OCI-LY1 (cell line): ENCODE data around the gene INPP5A.

Experiments
- H2AFZ ChIP-seq: fragments of 200-600 bp; sonication (generic), shearing (Covaris generic); 2 replicates; pipeline ENCODE4 v1.6.0; 2014; ENCODE audit warnings: antibody characterized with exemption, mild to moderate bottlenecking, low read length
- H3F3A ChIP-seq: fragments of 200-600 bp; sonication (generic), shearing (Covaris generic); 2 replicates; pipeline ENCODE4 v1.6.0; 2014; ENCODE audit warnings: mild to moderate bottlenecking, antibody characterized with exemption, low read length, moderate library complexity; ENCODE audit not compliant: insufficient read depth
- H3K27ac ChIP-seq: fragments of 200-600 bp; sonication (generic); 2 replicates; pipeline ENCODE4 v1.5.1; 2014; ENCODE audit warnings: low read length, mixed run types, mild to moderate bottlenecking, low read depth; ENCODE audit not compliant: poor library complexity, severe bottlenecking
- H3K27me3 ChIP-seq: fragments of 200-600 bp; sonication (generic); 2 replicates; pipeline ENCODE4 v1.6.0; 2014; ENCODE audit warnings: antibody characterized with exemption, mild to moderate bottlenecking, low read length, moderate library complexity; ENCODE audit not compliant: insufficient read depth
- H3K36me3 ChIP-seq: fragments of 200-600 bp; sonication (generic); 2 replicates; pipeline ENCODE4 v1.6.1; 2014; ENCODE audit warnings: mild to moderate bottlenecking, antibody characterized with exemption, low read length, moderate library complexity, mixed read lengths; ENCODE audit not compliant: insufficient read depth
- H3K4me1 ChIP-seq: fragments of 200-600 bp; sonication (generic); 2 replicates; pipeline ENCODE4 v1.5.1; 2014; ENCODE audit warnings: mild to moderate bottlenecking, low read length, moderate library complexity; ENCODE audit not compliant: insufficient read depth, severe bottlenecking
- H3K4me2 ChIP-seq: fragments of 200-600 bp; sonication (generic), shearing (Covaris generic); 2 replicates; pipeline ENCODE4 v1.6.1; 2014; ENCODE audit warnings: low read length
- H3K4me3 ChIP-seq: fragments of 200-600 bp; sonication (generic); 2 replicates; pipeline ENCODE4 v1.5.1; 2014; ENCODE audit warnings: low read length, low read depth, mild to moderate bottlenecking, mixed read lengths; ENCODE audit not compliant: poor library complexity, severe bottlenecking
- H3K79me2 ChIP-seq: fragments of 200-600 bp; shearing (Covaris generic); 2 replicates; pipeline ENCODE4 v1.6.1; 2016; ENCODE audit warnings: mixed run types, low read length, mixed read lengths; ENCODE audit not compliant: insufficient read depth
- H3K9ac ChIP-seq: fragments of 200-600 bp; sonication (generic), shearing (Covaris generic); 2 replicates; pipeline ENCODE4 v1.6.1; 2014; ENCODE audit warnings: mild to moderate bottlenecking, low read length, mixed read lengths
- H3K9me2 ChIP-seq: fragments of 200-600 bp; sonication (generic), shearing (Covaris generic); 2 replicates; pipeline ENCODE4 v1.6.1; 2014; ENCODE audit warnings: low read depth, mild to moderate bottlenecking, low read length, mixed read lengths
- H3K9me3 ChIP-seq: fragments of 200-600 bp; shearing (Covaris generic); 2 replicates; pipeline ENCODE4 v1.6.1; 2014; ENCODE audit warnings: low read length, mixed read lengths
- H4K20me1 ChIP-seq: fragments of 200-600 bp; sonication (generic), shearing (Covaris generic); 2 replicates; pipeline ENCODE4 v1.6.0; 2016; ENCODE audit warnings: mild to moderate bottlenecking, low read length; ENCODE audit not compliant: insufficient read depth
- EZH2 ChIP-seq: fragments of 200-600 bp; sonication (generic), shearing (Covaris generic); IDR thresholded peaks from 2 replicates; pipeline ENCODE4 v1.8.0; 2017; ENCODE audit warnings: borderline replicate concordance, mixed run types, mild to moderate bottlenecking, antibody characterized with exemption, low read length, moderate library complexity, mixed read lengths
- TF ChIP-seq, protein P1 (sequence below): fragments of 200-600 bp; sonication (generic), shearing (Covaris generic); IDR thresholded peaks from 2 replicates; pipeline ENCODE4 v1.5.1; 2017; ENCODE audit warnings: mild to moderate bottlenecking, antibody characterized with exemption, low read length, moderate library complexity, mixed read lengths

INPP5A gene

DNA sequence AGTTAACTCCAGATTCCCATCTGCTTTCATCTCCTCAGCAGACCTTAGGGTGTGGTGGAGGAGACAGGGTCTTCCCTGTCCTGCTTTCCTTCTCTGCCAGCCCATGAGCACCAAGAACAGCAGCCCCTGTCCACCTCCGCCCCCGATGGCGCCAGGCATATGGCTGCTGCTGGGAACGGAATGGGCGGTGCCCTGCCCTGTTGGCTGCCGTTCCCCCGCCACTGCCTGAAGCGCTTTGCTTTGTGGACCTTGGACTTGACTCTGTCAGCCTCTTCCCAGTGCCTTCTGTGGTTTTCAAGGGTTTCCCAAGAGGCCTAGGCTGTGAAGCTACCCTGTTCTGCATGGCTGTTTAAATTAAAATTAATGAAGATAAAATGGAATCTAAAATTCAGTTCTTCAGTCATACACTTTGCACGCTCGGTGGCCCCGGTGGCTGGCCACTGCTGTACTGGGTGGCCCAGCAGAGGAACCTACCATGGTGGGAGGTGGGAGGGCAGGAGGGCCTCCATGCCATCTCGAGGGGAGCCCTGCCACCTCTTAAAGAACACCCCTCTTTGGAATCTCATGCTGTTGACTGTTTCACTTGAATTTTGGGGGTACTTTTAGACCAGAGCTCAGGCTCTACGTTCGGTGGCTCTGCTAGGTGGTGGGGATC lies 169.7 kb downstream of the INPP5A start:
- Histone ChIP-seq H3K4me2 (no peak overlapping the region), H3K9me3 (0 out of 2 replicates have a peak, but pooled peaks cover 4% of the 10 kb centered on the region), H3K79me2 (no peaks in the 10 kb centered on the region), H3K9ac (no peak overlapping the region), H3K27ac (no peak overlapping the region), H3K4me1 (no peaks in the 10 kb centered on the region), H3F3A (no peaks in the 10 kb centered on the region), H3K9me2 (no peaks in the 10 kb centered on the region), H2AFZ (no peak overlapping the region), H4K20me1 (no peaks in the 10 kb centered on the region), H3K36me3 (no peaks in the 10 kb centered on the region), H3K27me3 (no peaks in the 10 kb centered on the region), H3K4me3 (no peak overlapping the region)
- TF ChIP-seq EZH2, result no peak
- TF ChIP-seq, protein P1, sequence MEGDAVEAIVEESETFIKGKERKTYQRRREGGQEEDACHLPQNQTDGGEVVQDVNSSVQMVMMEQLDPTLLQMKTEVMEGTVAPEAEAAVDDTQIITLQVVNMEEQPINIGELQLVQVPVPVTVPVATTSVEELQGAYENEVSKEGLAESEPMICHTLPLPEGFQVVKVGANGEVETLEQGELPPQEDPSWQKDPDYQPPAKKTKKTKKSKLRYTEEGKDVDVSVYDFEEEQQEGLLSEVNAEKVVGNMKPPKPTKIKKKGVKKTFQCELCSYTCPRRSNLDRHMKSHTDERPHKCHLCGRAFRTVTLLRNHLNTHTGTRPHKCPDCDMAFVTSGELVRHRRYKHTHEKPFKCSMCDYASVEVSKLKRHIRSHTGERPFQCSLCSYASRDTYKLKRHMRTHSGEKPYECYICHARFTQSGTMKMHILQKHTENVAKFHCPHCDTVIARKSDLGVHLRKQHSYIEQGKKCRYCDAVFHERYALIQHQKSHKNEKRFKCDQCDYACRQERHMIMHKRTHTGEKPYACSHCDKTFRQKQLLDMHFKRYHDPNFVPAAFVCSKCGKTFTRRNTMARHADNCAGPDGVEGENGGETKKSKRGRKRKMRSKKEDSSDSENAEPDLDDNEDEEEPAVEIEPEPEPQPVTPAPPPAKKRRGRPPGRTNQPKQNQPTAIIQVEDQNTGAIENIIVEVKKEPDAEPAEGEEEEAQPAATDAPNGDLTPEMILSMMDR, result no peak

DNA sequence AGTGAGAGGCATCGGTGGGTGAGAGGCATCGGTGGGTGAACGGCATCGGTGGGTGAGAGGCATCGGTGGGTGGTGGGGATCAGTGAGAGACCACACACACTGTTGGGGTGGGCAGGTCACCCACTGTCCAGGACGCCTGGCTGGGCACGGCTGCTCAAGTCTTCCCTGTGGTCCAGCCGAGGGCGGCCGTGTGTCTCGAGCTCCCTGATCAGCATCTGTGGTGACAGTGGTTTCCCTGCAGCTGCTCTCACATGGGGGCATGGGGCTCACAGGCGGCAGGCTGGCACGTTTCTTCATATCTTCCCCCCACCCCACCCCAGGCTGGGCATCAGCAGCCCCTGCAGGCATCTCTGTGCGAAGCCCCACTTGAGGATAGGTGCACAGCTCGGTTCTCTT lies 170.2 kb downstream of the INPP5A start:
- H3K36me3 ChIP-seq, result no peaks in the 10 kb centered on the region
- 0 out of 2 replicates have a peak, but pooled peaks cover 4% of the 10 kb centered on the region for H3K9me3 ChIP-seq
- no peaks in the 10 kb centered on the region for H3K27me3 ChIP-seq
- no peaks in the 10 kb centered on the region for H3K9me2 ChIP-seq
- H3K4me1 ChIP-seq, result no peaks in the 10 kb centered on the region
- no peak overlapping the region for H3K4me3 ChIP-seq
- TF ChIP-seq, protein P1, result no peak
- TF ChIP-seq EZH2, result no peak
- no peak overlapping the region for H3K27ac ChIP-seq
- no peak overlapping the region for H3K9ac ChIP-seq
- no peaks in the 10 kb centered on the region for H3K79me2 ChIP-seq
- no peaks in the 10 kb centered on the region for H3F3A ChIP-seq
- H4K20me1 ChIP-seq, result no peaks in the 10 kb centered on the region
- no peak overlapping the region for H2AFZ ChIP-seq
- H3K4me2 ChIP-seq, result no peak overlapping the region

DNA sequence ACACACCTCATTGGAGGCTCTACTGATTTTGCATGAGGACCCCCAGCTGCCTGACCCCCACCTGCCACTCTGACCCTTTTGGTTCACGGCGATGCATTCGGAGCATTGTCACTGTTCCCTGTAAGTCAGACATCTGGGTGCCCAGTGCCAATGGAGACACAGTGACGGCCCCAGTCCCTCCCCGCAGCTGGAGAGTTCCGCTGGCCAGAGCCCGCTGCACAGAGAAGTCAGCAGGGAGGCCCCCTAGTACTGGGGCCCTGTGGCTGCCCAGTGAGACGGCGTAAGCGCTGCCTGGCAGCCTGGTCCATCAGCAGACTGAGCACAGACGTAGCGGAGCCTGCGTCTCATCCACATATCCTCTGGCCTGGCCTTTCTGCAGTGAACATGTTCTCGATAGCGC lies 170.9 kb downstream of the INPP5A start:
- Histone ChIP-seq H3K27me3 (no peaks in the 10 kb centered on the region), H2AFZ (no peak overlapping the region), H4K20me1 (no peaks in the 10 kb centered on the region), H3K4me1 (no peaks in the 10 kb centered on the region), H3K36me3 (no peaks in the 10 kb centered on the region), H3K4me2 (no peak overlapping the region), H3K9me3 (0 out of 2 replicates have a peak, but pooled peaks cover 4% of the 10 kb centered on the region), H3F3A (no peaks in the 10 kb centered on the region), H3K27ac (no peak overlapping the region), H3K4me3 (no peak overlapping the region), H3K79me2 (no peaks in the 10 kb centered on the region), H3K9me2 (no peaks in the 10 kb centered on the region), H3K9ac (no peak overlapping the region)
- TF ChIP-seq, protein P1, result no peak
- no peak for TF ChIP-seq EZH2
